IPS-11a (cell line): Measurements from ENCODE around the gene OR56A5.

ENCODE experiments used
- H3K4me3 ChIP-seq: one replicate; pipeline ENCODE4 v1.5.1; 2013; ENCODE audit warnings: low read depth, low read length, control low read depth

Gene OR56A5

GRCh38 chr11:5933116-5933515 lies 35.2 kb downstream of the OR56A5 start:
- H3K4me3 ChIP-seq: no peak overlapping the region

GRCh38 chr11:5932671-5933070 lies 35.6 kb downstream of the OR56A5 start:
- no peak overlapping the region for H3K4me3 ChIP-seq

GRCh38 chr11:5931061-5931460 lies 37.2 kb downstream of the OR56A5 start:
- no peak overlapping the region for H3K4me3 ChIP-seq

- no peak overlapping the region for H3K4me3 ChIP-seq
These were observed 37.7 kb downstream of the OR56A5 start for GRCh38 chr11:5930614-5931013.

GRCh38 chr11:5929571-5930368 lies 38.5 kb downstream of the OR56A5 start:
- no peak overlapping the region for H3K4me3 ChIP-seq

GRCh38 chr11:5928811-5929210 lies 39.5 kb downstream of the OR56A5 start:
- no peak overlapping the region for H3K4me3 ChIP-seq

GRCh38 chr11:5928271-5928670 lies 40.0 kb downstream of the OR56A5 start:
- no peak overlapping the region for H3K4me3 ChIP-seq

GRCh38 chr11:5923794-5924193 lies 44.5 kb downstream of the OR56A5 start:
- H3K4me3 ChIP-seq: no peak overlapping the region

- no peak overlapping the region for H3K4me3 ChIP-seq
These were observed 44.9 kb downstream of the OR56A5 start for GRCh38 chr11:5923427-5923776.

GRCh38 chr11:5922749-5923426 lies 45.4 kb downstream of the OR56A5 start:
- no peak overlapping the region for H3K4me3 ChIP-seq
